HepG2 (cell line): Measurements from ENCODE around the gene NFATC4. TPM values are rescaled to one million over a fixed set of nuclear protein-coding genes. Genes with fewer than 3 reads are reported as not detected.

Experiments
- ARNTL ChIP-seq: sonication (generic); formaldehyde crosslinking; IDR thresholded peaks from 2 replicates; pipeline ENCODE4 v1.4.0; 2020; ENCODE audit warnings: mild to moderate bottlenecking, missing genetic modification reagents
- ATRX ChIP-seq: sonication (generic); formaldehyde crosslinking; IDR thresholded peaks from 2 replicates; pipeline ENCODE4 v1.4.0; 2020; ENCODE audit warnings: missing genetic modification reagents, borderline replicate concordance
- CBX2 ChIP-seq, 2 experiments: fragments of 200-600 bp in 1 of 2; sonication (generic); formaldehyde crosslinking in 1 of 2; IDR thresholded peaks; 2 replicates each; pipeline versions ENCODE4 v1.7.0 to v1.8.1; 2018 to 2022; ENCODE audit warnings: low read depth in 2 of 2, low read length in 1 of 2, mild to moderate bottlenecking in 1 of 2, missing genetic modification reagents in 1 of 2
- CEBPG ChIP-seq: IDR thresholded peaks from 2 replicates; pipeline ENCODE4 v1.6.1; 2016
- E2F1 ChIP-seq: sonication (generic); formaldehyde crosslinking; IDR thresholded peaks from 2 replicates; pipeline ENCODE4 v1.5.0; 2020; ENCODE audit warnings: missing genetic modification reagents
- FOXP1 ChIP-seq, 2 experiments: fragments of 450-650 bp in 1 of 2; IDR thresholded peaks; 2 replicates each; pipeline ENCODE4 v1.6.1; 2017 to 2018; ENCODE audit warnings: antibody characterized with exemption in 1 of 2
- HINFP ChIP-seq: sonication (generic); formaldehyde crosslinking; IDR thresholded peaks from 2 replicates; pipeline ENCODE4 v1.4.0; 2020; ENCODE audit warnings: low read depth, mild to moderate bottlenecking, missing genetic modification reagents
- HOXA9 ChIP-seq: sonication (generic); formaldehyde crosslinking; IDR thresholded peaks from 2 replicates; pipeline ENCODE4 v1.8.1; 2022; ENCODE audit warnings: missing genetic modification reagents, mild to moderate bottlenecking, moderate library complexity, borderline replicate concordance
- NR1H2 ChIP-seq: sonication (generic); formaldehyde crosslinking; IDR thresholded peaks from 2 replicates; pipeline ENCODE4 v1.8.1; 2022; ENCODE audit warnings: low read depth, missing genetic modification reagents, borderline replicate concordance
- POLR2AphosphoS5 ChIP-seq: IDR thresholded peaks from 2 replicates; pipeline ENCODE4 v1.6.1; 2012; ENCODE audit warnings: low read depth, low read length
- REPIN1 ChIP-seq: sonication (generic); formaldehyde crosslinking; IDR thresholded peaks from 2 replicates; pipeline ENCODE4 v1.8.0; 2022; ENCODE audit warnings: missing genetic modification reagents, low read depth, mild to moderate bottlenecking, borderline replicate concordance
- SCMH1 ChIP-seq: sonication (generic); formaldehyde crosslinking; IDR thresholded peaks from 2 replicates; pipeline ENCODE4 v1.9.0; 2021; ENCODE audit warnings: missing genetic modification reagents, mild to moderate bottlenecking, borderline replicate concordance
- SIN3B ChIP-seq: fragments of 150-350 bp; IDR thresholded peaks from 2 replicates; pipeline ENCODE4 v1.6.1; 2014; ENCODE audit warnings: low read length
- TBX3 ChIP-seq: fragments of 450-650 bp; IDR thresholded peaks from 2 replicates; pipeline ENCODE4 v1.6.1; 2017; ENCODE audit warnings: antibody characterized with exemption, mild to moderate bottlenecking, inconsistent platforms, borderline replicate concordance
- ZEB1 ChIP-seq: IDR thresholded peaks from 2 replicates; pipeline ENCODE4 v1.6.1; 2012; ENCODE audit warnings: mild to moderate bottlenecking, low read depth, inconsistent platforms; ENCODE audit not compliant: insufficient replicate concordance
- ZNF3 ChIP-seq: IDR thresholded peaks from 2 replicates; pipeline ENCODE4 v1.7.0; 2017; ENCODE audit warnings: inconsistent platforms
- ZSCAN21 ChIP-seq: sonication (generic); formaldehyde crosslinking; IDR thresholded peaks from 2 replicates; pipeline ENCODE4 v1.8.0; 2022; ENCODE audit warnings: mild to moderate bottlenecking, missing genetic modification reagents, moderate library complexity, borderline replicate concordance
- polyA plus RNA-seq, 8 experiments: library from polyadenylated mRNA; depleted of rRNA in 3 of 8; stranded (reverse) in 7 of 8; unstranded in 1 of 8; fragments of >200 nt; fragmentation: Illumina TruSeq in 4 of 8; extraction: Trizol in 4 of 8; gene quantifications; 2 replicates each; pipeline versions ENCODE4 v1.2.1 to v1.2.3, GENCODE V29; 2011 to 2016; ENCODE audit warnings: low read depth in 4 of 8, missing spikeins in 1 of 8, mixed read lengths in 1 of 8; ENCODE audit not compliant: insufficient read depth in 1 of 8
- total RNA-seq, 5 experiments: library from RNA; depleted of rRNA; stranded (reverse); fragments of >200 nt; fragmentation: Illumina TruSeq; extraction: Trizol; gene quantifications; 2 replicates each; pipeline ENCODE4 v1.2.3, GENCODE V29; 2016; ENCODE audit warnings: low read depth in 1 of 5
- TF ChIP-seq, protein P1 (sequence below): sonication (generic); formaldehyde crosslinking; IDR thresholded peaks from 2 replicates; pipeline ENCODE4 v1.5.0; 2020; ENCODE audit warnings: mild to moderate bottlenecking, missing genetic modification reagents

NFATC4 gene
- total and polyA plus RNA-seq, 2 of the 13 experiments (the other 11 are each of a cell fraction or from before 2014, with no cell fraction given): 0.04 to 0.15 TPM

DNA sequence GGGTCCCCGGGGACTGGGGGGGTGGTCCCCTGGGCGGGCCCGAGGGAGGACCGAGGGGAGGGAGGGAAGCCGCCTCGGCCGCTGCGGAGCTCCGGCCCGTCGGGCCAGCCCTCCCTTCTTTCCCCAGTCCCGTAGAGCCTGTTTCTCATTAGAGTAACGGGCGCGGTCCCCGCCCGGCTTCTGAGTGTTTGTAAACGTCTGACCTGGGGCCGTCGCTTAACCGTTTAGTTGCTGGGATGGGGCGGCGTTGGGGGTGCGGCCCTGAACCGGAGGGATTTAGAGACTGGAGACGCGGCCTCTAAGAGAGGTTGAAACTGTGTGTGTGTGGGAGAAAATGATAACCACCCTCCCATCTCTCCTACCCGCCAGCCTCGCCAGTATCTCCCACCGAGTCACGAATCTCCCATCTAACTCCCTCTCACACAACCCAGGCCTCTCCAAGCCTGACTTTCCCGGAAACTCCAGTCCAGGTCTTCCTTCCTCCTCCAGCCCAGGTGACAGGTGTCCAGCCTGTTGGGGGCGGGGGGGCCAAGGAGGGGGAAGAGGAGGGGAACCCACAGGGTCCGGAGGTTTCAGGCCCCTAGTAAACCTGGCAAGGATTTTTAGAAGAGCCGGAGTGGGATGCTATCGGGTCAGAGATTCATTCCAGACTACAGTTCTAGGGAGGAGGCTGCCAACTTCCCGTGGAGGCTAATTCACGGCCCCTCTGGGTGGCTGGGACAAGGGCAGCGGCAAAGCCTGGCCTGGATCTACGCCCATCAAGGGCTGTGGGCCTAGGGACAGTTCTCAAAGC, 1.1 kb upstream of the NFATC4 start (continued):
- TF ChIP-seq HINFP (peak; percentile 53; the same call in 1 of the 2 replicates), ZSCAN21 (CRISPR knock-in tag) (peak; percentile 87), CBX2 (IDR thresholded peaks at IDR 0.05; ENCODE audit: low read depth, low read length) (no peak), CBX2 (CRISPR knock-in tag; IDR thresholded peaks at IDR 0.05; ENCODE audit: low read depth) (no peak; the same call in 1 of the 2 replicates), POLR2AphosphoS5 (no peak), ATRX (CRISPR knock-in tag) (no peak), ZEB1 (peak; percentile 100), NR1H2 (CRISPR knock-in tag) (no peak), TBX3 (peak; percentile 81), HOXA9 (CRISPR knock-in tag) (no peak), SCMH1 (no peak), ARNTL (CRISPR knock-in tag) (peak; percentile 77), SIN3B (0 out of 2 replicates have a peak, but pooled peaks have one; percentile 44), E2F1 (CRISPR knock-in tag) (no peak), REPIN1 (CRISPR knock-in tag) (peak; percentile 27; the same call in 1 of the 2 replicates), CEBPG (CRISPR knock-in tag) (no peak), FOXP1 (IDR thresholded peaks at IDR 0.05) (no peak), FOXP1 (CRISPR knock-in tag; IDR thresholded peaks at IDR 0.05) (0 out of 2 replicates have a peak, but pooled peaks have one; percentile 13), ZNF3 (CRISPR knock-in tag) (no peak)
- TF ChIP-seq, protein P1, sequence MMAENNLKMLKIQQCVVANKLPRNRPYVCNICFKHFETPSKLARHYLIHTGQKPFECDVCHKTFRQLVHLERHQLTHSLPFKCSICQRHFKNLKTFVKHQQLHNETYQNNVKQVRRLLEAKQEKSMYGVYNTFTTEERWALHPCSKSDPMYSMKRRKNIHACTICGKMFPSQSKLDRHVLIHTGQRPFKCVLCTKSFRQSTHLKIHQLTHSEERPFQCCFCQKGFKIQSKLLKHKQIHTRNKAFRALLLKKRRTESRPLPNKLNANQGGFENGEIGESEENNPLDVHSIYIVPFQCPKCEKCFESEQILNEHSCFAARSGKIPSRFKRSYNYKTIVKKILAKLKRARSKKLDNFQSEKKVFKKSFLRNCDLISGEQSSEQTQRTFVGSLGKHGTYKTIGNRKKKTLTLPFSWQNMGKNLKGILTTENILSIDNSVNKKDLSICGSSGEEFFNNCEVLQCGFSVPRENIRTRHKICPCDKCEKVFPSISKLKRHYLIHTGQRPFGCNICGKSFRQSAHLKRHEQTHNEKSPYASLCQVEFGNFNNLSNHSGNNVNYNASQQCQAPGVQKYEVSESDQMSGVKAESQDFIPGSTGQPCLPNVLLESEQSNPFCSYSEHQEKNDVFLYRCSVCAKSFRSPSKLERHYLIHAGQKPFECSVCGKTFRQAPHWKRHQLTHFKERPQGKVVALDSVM (CRISPR knock-in tag): peak; percentile 74
